Stimulated activated CD4-positive, alpha-beta T cell treated with anti-CD3 and anti-CD28 coated beads, Interleukin-15, amount 100 ng/mL, for 24 hours (primary cell): ENCODE measurements around the gene SYF2.
"Not testable (repeated sequence)": the region's sequence is repeated elsewhere in the genome, so short reads cannot be mapped to it uniquely, and the experiment has no call there.

Source experiments
- DNase-seq: peaks from one replicate; pipeline ENCODE4 v3.0.0-alpha.2; 2020

SYF2 gene

DNA sequence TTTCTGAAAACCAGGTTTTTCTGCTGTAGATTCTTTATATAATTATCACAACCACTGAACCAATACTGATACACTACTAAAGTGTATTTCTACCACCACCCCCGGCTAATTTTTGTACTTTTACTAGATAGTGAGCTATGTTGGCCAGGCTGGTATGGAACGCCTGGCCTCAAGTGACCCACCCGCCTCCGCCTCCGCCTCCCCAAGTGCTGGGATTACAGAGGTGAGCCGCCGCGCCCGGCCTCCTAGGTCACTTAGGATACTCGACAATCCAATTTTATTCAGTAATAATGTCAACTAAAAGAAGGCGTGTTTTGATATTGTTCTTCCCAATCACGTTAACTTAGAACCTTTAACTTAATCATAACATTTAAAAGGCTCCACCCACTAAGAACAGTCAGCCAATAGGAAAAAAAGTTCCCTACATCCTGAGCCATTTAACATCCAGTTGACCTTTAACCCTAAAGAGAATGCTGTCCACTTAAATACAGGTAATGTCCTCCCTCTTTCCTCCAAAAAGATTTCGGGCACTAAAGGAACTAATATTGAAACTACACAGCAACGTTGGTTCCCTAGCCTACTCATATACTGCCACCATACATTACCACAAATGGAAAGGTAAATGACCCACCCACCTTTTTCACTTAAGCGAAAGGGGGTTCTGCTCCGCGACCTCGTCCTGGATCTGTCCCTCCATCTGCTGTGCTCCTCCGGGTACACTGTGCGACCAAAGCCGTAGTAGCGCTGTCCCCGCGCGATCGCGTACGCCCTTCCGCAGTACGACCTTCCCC is 13.7 kb upstream of the SYF2 start:
- DNase-seq, result no peak

DNA sequence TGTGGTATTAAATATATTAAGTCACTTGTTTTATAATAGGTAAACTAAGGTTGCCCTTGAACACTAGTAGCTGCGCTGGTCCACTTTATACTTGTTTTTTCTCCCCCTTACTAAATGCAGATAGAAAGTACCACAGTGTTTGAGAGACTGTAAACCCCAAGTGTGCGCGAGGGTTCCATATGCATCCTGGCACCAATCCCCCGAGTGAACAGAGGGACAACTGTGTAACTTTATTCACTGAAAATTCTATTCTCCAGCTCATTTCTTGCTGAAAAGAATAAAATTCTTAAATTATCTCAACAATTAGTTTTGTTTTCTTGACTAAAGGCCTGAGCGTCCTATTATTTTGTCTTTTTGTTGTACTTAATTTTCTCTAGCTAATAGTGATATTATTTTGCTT is 13.1 kb upstream of the SYF2 start:
- no peak for DNase-seq

DNA sequence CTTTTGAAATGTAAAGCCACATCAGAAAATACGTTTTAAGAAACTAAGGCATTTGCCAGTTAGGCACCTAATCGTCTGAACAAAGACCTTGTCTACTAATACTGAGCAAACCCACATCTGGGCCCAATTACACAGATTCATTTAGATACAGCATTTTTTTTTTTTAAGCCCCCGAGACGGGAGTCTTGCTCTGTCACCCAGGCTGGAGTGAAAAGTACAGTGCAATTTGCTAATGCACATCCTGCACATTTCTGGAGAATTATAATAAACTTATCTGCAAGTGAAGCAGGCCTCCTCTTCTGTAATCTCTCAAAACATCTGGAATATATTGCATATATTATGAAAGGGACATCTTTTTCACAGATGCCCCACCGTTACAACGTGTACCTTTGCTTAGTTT is 11.6 kb upstream of the SYF2 start:
- no peak for DNase-seq

DNA sequence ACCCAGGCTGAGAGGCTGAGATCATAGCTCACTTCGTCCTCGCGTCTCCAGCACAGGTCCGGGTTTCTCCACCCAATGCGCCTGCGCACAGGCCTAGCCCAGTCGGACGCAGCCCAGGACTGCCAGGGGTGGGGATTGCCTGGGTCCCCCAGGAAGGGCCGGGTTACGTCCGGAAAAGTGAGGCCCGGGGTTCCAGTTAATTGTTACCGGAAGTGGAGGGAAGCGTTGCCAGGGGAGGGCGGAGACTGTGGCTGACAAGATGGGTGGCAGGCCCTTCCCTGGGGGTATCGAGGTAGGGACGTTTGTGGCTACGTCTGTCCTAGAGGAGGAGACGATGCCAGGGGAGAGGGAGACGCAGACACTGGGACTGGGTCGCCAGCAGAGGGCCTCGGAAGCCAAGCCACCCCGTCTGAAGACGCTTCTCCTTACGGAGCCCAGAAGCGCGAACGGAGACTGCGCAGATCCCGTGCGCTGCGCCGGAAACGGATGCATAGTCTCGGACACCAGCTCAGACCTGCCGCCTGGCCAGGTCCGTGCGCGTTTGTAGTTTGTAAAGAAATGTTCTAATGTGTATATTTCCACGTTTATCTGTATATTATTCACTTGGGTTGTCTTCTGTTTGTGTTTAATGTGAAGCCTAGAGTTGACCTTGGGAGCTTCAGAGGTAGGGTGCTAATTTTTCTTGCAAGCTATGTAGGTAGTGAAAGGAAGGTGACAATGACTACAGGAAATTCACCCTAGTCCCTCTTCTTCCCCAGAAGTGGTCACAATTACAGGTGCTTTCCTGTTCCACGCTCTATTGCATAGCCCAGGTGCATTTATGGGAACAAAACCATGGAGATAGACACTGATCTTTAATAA is 7.6 kb upstream of the SYF2 start:
- DNase-seq, result peak; percentile 97

DNA sequence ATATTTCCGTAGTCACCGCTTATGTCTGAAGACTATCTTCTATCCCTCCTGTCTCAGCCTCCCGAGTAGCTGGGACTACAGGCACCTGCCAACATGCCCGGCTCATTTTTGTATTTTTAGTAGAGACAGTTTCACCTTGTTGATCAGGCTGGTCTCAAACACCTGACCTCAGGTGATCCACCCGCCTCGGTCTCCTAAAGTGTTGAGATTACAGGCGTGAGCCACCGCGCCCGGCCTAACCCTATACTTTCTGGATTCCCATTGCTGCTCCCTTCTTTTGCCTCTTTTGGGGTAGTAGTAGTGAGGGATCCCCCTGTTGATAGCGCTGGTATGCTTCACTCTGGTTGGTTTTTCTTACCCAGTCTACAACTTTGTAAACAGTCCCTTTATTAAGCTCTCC is 5.7 kb upstream of the SYF2 start:
- DNase-seq, result no peak

DNA sequence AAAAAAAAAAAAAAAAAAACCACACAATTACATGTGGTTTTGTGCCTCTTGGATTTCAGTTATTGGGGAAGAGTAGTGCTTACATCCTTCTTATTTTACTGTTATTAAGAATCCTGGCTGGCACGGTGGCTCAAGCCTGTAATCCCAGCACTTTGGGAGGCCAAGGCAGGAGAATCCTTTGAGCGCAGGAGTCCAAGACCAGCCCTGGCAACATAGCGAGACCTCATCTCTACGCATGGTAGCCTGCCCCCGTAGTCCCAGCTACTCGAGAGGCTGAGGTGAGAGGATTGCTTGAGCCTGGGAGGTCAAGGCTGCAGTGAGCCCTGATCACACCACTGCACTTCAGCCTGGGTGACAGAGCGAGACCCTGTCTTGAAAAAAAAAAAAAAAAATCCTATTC is 4.0 kb upstream of the SYF2 start:
- not testable (repeated sequence) for DNase-seq

DNA sequence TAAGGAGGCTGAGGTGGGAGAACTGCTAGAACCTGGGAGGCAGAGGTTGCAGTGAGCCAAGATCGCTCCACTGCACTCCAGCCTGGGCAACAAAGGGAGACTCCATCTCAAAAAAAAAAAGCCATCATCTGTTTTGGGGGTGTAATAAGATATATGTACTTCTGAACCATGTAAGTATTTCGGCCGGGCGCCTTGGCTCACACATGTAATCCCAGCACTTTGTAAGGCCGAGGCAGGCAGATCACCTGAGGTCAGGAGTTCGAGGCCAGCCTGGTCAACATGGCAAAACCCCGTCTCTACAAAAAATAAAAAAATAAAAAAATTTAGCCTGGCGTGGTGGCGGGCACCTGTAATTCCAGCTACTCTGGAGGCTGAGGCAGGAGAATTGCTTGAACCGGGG is 3.1 kb upstream of the SYF2 start:
- not testable (repeated sequence) for DNase-seq

DNA sequence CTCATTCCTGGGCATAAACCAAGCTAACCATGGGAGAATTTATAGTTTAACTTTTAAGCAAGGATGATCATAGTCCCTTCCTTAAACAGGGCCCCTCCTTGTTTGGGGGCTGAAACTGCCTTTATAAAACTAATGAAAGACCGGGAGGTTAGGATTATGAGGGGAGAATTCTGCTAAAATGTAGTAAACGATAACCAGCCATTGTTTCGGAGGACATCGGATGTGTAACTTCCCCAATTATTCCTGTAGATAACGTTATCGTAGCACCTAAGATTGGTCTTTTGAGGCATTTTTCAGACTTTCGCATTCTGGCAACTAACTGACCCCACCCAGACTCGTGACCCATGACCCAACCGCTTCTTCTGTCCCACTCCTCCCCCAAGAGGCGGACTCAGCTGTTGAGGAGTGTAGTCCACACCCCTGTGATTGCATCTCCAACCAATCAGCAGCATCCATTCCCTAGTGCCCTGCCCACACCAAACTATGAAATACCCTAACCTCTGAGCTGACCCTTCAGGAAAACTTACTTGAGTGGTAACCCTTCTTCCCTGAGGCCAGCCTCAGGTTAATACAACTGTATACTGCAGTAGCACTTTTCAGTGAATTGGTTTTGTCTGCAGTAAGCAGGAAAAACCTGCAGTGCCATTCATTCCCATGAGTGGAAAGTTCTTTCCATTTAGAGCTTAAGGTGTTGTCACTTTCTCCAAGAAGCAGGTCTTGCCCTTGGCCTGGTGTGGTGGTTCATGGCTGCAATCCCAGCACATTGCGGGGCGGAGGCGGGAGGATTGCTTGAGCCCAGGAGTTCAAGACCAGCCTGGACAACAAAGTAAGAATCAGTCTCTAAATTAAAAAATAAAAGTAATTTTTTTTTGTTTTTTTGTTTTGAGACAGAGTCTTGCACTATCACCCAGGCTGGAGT is 823 bp upstream of the SYF2 start:
- DNase-seq, result peak; percentile 75

DNA sequence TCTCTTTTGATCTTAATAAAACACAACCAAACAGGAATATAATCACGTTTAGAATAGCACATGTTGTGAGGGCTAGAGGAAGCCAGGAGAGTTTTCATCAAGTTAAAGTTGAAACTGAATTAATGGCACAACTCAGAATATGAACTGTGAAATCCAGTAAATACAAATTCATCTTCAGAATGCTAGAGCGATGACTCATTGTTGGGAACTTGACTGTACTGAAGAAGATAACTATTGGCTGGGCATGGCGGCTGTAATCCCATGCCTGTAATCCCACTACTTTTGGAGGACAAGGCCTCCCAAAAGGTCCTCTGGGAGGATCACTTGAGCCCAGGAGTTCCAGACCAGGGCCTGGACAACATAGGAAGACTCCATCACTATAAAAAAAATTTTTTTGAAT is 8.8 kb downstream of the SYF2 start:
- DNase-seq, result no peak

DNA sequence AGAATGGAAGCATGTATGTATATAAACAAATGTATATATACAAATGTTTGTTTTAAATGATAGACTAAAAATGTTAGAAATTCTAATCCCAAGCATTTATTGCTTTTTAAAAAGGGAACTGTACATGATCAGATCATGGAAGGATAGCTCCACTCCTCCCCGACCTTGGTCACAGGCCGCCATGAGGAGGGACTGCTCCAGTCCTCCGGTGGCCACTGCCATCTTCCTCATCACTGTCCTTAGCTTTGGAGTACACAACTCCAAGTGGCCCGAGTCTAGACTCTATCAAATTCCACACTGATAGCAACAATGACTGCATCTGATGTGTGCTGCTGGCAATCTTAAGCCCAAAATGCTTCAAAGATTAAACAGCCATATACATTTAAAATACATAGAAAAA is 9.7 kb downstream of the SYF2 start:
- no peak for DNase-seq

DNA sequence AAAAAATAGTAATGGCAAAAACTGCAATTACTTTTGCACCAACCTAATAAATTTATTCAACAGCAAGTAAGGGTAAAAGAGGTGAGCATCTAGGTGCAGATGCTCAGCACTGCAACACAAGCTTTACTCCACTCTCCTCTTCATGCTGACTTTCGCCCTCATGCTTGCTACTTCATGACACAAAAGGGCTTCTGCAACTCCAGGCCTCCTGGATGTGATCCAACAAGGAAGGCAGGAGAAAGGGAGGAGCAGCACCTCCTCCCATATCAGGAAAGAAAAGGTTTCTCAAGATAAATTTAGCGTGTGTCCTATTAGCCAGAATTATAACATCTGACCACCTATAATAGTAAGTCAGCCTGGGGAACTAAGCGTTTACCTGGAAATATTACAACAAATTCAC is 11.6 kb downstream of the SYF2 start:
- DNase-seq, result no peak

DNA sequence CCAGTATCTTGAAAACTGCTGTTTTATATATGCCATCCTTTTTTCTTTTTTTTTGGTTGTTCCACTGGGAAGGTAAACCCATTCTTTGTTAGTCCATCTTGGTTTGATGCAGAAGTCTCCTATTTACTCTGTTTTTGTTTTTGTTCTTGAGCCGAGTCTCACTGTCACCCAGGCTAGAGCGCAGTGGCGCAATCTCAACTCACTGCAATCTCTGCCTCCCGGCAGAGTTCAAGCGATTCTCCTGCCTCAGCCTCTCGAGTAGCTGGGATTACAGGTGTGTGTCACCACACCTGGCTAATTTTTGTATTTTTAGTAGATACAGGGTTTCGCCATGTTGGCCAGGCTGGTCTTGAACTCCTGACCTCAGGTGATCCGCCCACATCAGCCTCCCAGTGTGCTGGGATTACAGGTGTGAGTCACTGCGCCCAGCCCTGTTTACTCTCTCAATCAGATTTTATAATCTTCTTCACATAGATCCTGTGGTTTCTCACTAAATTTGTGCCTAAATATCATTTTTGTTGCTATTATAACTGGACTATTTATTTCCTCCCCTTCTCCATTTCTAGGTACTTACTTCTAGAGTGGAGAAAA is 12.5 kb downstream of the SYF2 start:
- DNase-seq, result no peak

DNA sequence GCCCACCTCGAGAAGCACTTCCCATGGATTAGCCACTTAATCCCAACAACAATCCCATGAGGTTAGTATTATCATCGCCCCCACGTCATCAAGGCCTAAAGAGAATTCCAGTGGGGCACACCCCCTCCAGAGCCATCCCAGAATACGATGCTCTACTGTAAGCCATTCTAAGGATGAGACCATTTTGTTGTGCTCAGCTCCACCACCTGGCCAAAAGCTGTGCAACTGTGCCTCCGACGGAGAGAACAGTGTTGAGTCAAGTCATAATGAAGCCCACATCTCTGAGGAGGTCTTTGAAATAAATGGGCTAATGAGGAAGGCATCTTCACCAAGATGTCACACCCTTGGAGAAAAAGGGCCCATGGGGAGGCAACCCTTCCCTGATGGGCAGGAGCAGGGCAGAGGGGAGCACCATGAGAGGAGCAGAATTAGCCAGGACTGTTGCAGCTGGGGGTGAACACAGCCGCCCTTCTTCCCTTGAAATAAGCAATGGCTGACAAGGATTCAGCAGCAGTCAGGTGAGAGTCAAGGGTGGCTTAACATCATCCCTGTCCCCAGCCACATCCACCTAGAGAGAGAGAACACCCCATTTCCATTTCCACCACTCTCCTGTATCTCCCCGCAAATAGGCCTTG is 14.6 kb downstream of the SYF2 start:
- no peak for DNase-seq

DNA sequence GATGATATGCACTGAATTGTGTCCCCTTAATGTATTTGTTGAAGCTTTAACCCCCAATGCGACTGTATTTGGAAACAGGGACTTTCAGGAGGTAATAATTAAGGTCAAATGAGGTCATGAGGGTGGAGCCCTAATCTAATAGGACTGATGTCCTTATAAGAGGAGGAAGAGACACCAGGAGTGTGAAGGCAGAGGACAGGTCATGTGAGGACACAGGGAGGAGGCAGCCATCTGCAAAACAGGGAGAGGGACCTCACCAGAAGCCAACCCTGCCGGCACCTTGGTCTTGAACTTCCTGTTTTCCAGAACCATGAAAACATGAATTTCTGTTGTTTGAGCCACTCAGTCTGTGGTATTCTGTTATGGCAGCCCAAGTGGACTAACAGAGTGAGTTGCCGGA is 15.3 kb downstream of the SYF2 start:
- DNase-seq, result no peak

DNA sequence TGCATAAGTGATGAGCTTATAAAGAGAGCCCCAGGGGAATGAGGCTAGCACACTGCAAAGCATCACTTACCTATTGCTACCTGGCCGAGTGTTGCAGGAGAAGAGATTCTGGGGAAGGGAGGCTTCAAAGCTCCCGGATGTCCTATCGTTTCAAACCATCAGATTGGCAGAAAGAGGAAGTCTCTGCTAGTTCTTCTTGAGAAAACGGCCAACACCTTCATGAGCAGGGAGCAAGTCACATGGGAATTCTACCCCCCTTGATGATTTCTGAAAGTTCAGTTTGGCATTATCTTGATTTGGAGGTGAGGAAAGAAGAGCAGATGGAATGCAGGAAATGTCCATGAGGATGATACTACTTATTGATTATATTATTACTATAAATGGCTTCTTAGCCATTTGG is 16.2 kb downstream of the SYF2 start:
- DNase-seq, result no peak

DNA sequence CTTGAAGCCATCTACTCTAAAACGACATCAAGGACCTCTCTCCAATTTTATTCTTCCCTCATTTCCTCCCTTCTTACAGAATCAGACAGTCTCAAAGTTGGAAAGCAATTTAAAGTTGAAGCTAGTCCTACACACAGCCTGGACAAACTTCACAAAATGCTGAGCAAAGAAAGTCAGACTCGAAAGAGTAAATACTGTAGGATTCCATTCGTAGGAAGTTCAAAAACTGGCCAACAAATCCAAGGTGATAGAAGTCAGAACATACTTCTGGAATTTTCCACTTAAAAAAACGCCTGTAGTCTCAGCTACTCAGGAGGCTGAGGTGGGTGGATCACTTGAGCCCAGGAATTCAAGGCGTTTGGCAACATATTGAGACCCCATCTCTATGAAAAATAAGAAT is 19.6 kb downstream of the SYF2 start:
- DNase-seq, result no peak

DNA sequence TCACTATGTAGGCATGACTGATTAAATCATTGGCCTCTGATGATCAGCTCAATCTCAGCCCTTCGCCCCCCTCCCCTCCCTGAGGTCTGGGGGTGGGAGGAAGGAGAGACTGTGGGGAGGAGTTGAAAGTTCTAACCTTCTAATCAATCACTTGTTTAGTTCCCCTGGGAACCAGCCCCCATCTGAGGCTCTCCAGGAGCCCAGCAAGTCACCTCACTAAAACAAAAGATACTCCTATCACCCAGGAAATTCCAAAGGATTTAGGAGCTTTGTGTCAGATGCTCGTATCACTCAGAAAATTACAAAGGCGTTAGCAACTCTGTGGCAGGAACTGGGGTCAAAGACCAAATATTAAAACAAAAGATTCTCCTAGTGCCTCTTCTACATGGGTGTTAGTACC is 21.6 kb downstream of the SYF2 start:
- no peak for DNase-seq

DNA sequence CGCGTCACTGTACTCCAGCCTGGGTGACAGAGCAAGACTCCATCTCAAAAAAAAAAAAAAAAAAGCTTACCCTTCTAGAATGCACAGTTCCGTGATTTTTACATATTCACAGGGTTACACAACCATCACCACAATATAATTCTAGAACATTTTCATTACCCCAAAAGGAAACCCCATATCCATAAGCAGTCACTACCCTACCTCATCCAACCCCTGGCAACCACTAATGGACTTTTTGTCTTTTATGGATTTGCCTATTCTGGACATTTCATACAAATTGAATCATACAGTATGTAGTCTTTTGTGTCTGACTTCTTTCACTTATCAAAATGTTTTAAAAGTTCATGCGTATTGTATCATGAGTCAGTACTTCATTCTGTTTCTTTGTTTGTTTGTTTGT is 22.8 kb downstream of the SYF2 start:
- DNase-seq, result no peak

DNA sequence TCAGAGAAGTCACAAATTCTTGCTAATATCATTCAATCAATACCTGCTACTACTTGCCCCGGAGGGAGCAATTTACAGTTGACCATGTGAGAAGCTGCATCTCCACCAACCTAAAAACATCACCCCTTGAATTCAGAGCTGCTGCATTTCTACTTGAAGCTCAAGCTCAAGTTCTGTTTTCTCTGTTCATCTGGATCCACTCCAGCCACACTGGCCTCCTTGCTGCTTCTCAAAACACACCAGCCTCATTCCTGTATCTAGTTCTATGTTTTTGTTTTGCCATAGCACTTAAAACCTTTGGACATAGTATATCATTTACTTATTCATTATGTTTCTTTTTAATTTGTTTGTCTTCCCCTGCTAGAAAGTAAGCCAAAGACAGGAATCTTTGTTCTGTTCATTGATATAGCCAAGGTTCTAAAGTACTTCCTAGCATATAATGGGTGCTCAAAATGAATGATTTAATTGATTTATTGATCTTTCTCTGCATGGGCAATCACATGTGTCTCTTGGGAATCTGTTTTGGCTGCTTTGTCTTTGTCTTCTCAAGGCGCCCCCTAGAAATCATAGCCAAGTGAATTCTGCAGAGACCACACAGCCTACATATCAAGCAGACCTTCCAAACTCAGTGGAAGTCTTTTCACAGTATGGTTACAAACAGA is 23.6 kb downstream of the SYF2 start:
- DNase-seq, result no peak

DNA sequence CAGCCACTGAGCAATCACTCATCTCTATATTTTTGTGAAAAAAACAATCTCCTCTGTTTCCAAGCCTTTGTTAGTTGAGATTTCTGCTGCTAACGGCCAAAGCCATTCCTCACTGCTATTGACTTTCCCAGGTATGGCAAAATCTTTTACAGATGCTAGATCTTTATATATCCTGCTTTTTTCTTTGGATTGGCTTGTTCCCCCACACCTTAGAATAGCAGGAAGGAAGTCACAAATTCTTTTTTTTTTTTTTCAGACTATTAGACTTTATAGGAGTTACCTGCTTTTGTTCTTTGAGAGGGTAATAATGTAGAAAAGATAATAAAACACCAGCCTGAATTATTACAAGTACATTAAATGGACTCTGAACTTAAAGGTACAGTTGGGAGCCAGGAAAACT is 24.2 kb downstream of the SYF2 start:
- no peak for DNase-seq

DNA sequence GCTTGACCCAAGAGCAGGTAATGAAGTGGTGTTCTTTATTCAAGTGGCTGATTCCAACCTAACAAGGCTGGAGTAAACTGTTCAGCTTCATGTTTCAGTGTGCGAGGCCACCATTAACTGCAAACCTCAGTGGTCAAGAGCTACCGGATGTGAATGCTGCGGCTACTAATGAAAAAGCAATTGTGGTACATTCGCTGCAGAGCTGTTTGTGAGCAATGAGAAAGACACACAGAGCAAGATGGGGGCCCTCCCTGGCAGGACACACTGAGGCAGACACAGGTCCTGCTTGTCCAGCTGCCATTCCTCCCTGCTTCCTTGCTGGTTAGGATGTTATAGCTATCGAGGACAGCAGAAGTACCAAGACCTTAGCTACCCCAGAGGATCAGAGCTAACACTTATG is 26.1 kb downstream of the SYF2 start:
- no peak for DNase-seq

DNA sequence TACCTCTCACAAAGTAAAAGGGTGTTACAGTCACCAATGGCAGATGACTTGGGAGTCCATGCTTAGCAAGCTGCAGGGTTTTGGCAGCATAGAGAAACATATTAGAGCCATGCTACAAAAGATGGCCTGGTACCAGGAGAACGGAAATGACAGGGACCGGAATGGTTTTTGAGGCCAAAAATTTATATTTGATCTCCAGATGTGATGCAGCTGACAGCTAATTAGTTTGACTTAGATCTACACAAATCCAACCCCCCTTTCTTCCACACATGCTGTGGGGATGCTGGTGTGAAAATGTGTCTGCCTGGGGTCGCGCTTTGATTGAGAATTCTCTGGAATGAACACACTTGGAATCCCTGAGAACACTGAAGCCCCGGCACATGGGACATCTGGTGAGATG is 26.5 kb downstream of the SYF2 start:
- no peak for DNase-seq
